ENCODE data around the gene CPVL. TPM values are rescaled to one million over a fixed set of nuclear protein-coding genes. Genes with fewer than 3 reads are reported as not detected.

The CPVL gene
- total and polyA plus RNA-seq, 2 of the 8 experiments (the other 6 are each of a cell fraction or from before 2014, with no cell fraction given), result 40.0 to 55.0 TPM

- no peak overlapping the region for H3K27ac ChIP-seq (ENCODE audit: low read depth, low read length)
- no peak overlapping the region for H3K4me2 ChIP-seq (ENCODE audit: insufficient read depth in 1 of 2, low read depth in 2 of 2, low read length in 2 of 2)
- no peak overlapping the region for H3K9ac ChIP-seq (replicated peaks in 1 of 4; ENCODE audit: extremely low read depth in 1 of 4, low read depth in 3 of 4, low read length in 3 of 4)
- no peaks in the 10 kb centered on the region; the same call in none of the 2 replicates for H3K79me1 ChIP-seq (ENCODE audit: low read depth, low read length)
- H3K4ac ChIP-seq (replicated peaks; ENCODE audit: insufficient read length, low read depth, low read length), result no peak overlapping the region
- WGBS, 2 experiments (ENCODE audit: extremely low coverage in 1 of 2, insufficient coverage in 1 of 2, insufficient read length in 1 of 2, insufficient replicate concordance in 2 of 2, low coverage in 1 of 2, low lambda C conversion rate in 2 of 2, missing lambda C conversion rate in 1 of 2), result 67% methylated on average over 1 of the region's 1 CpG; no CpG with 5 or more reads in 1 of the 2 experiments
- no peaks in the 10 kb centered on the region for H3K36me3 ChIP-seq (ENCODE audit: control insufficient read depth in 2 of 4, insufficient read depth in 4 of 4, low read length in 3 of 4)
- H3K79me2 ChIP-seq (ENCODE audit: control insufficient read depth in 1 of 2, insufficient read depth in 2 of 2, low read length in 2 of 2), result no peaks in the 10 kb centered on the region
- no peak overlapping the region for H4K5ac ChIP-seq (ENCODE audit: insufficient read length, low read depth, low read length)
- H3K4me3 ChIP-seq (ENCODE audit: extremely low read depth in 1 of 4, insufficient read depth in 2 of 4, low read depth in 3 of 4, low read length in 4 of 4), result no peak overlapping the region
- FAIRE-seq (no peak), DNase-seq (ENCODE audit: low read depth in 1 of 2, low spot score in 2 of 2) (no peak)
- no peak overlapping the region for H2BK5ac ChIP-seq (ENCODE audit: low read depth, low read length)
- H2AK5ac ChIP-seq (ENCODE audit: low read depth, low read length), result no peak overlapping the region
- H2BK20ac ChIP-seq (ENCODE audit: low read length), result no peak overlapping the region
- ChIA-PET CTCF (ENCODE audit: partially characterized antibody) (interaction anchor here (1.0 to 2.3 kb wide), 6 partner anchors 11 to 278 kb away, joined by 3 to 13 read pairs (median 3); no protein-coding TSS in a partner anchor), POLR2A (ENCODE audit: partially characterized antibody) (interaction anchor here (1.5 kb wide), 1 partner anchor 16 kb away, joined by 6 read pairs; the partner anchor contains the start of gene CPVL)
- H3K27me3 ChIP-seq (replicated peaks in 1 of 4; ENCODE audit: control insufficient read depth in 3 of 4, extremely low read depth in 1 of 4, insufficient read depth in 3 of 4, low read length in 3 of 4), result no peaks in the 10 kb centered on the region
- H2AFZ ChIP-seq (ENCODE audit: low read length), result no peak overlapping the region
- no peak overlapping the region for H2BK120ac ChIP-seq (replicated peaks; ENCODE audit: low read depth, low read length)
- H3K23me2 ChIP-seq (ENCODE audit: low read depth, low read length), result no peaks in the 10 kb centered on the region
- no peak overlapping the region for H4K91ac ChIP-seq (replicated peaks; ENCODE audit: insufficient read length, low read length)
- H3K4me1 ChIP-seq (replicated peaks in 1 of 4; ENCODE audit: control insufficient read depth in 3 of 4, insufficient read depth in 4 of 4, low read length in 3 of 4), result peaks cover 0 to 3% (median 0%) of the 10 kb centered on the region in 4 experiments; a peak in 1 of 7 replicates
- H3K23ac ChIP-seq (ENCODE audit: insufficient read length), result no peak overlapping the region
- H2BK12ac ChIP-seq (ENCODE audit: low read depth, low read length), result no peak overlapping the region
- no peak overlapping the region for H2BK15ac ChIP-seq (ENCODE audit: low read length)
- no peak overlapping the region for H3K56ac ChIP-seq (replicated peaks; ENCODE audit: insufficient read length, low read depth, low read length)
- H3K9me3 ChIP-seq (ENCODE audit: insufficient read depth in 2 of 2, low read depth in 1 of 2, low read length in 1 of 2), result no peaks in the 10 kb centered on the region
- H4K20me1 ChIP-seq (replicated peaks in 1 of 2; ENCODE audit: control insufficient read depth in 1 of 2, insufficient read depth in 2 of 2, low read length in 2 of 2), result peaks cover 0 to 2% of the 10 kb centered on the region in 2 experiments
- no peak overlapping the region for H3K14ac ChIP-seq (ENCODE audit: insufficient read length)
- no peak overlapping the region for H3K18ac ChIP-seq (ENCODE audit: extremely low read depth, low read length)
- no peak for TF ChIP-seq SIN3A (conservative IDR thresholded peaks at IDR 0.05 in 1 of 2, IDR thresholded peaks at IDR 0.05 in 1 of 2; ENCODE audit: low read depth in 1 of 2, low read length in 2 of 2)
- no peak overlapping the region for H4K8ac ChIP-seq (ENCODE audit: extremely low read depth, insufficient read depth, low read length)
These were observed 16.2 kb downstream of the CPVL start for GRCh38 chr7:29130096-29130495.

Measured in H1 (cell line).